Fibroblast of skin of abdomen (primary cell): ENCODE data around the gene PCDHGA3. TPM values are rescaled to one million over a fixed set of nuclear protein-coding genes. Genes with fewer than 3 reads are reported as not detected.
"Not testable (repeated sequence)": the region's sequence is repeated elsewhere in the genome, so short reads cannot be mapped to it uniquely, and the experiment has no call there.

Experiments
- DNase-seq: peaks from one replicate; pipeline ENCODE4 v3.0.0-alpha.2; 2013
- polyA plus RNA-seq, 2 experiments: library from polyadenylated mRNA; unstranded; fragments of 120-200 nt; gene quantifications; one replicate each; pipeline ENCODE4 v1.2.1, GENCODE V29; 2013; ENCODE audit not compliant: insufficient read length in 2 of 2

The PCDHGA3 gene
- polyA plus RNA-seq (2013, experiment 1 of 2; ENCODE audit: insufficient read length): 2.1 TPM
- 1.8 TPM for polyA plus RNA-seq (2013, experiment 2 of 2; ENCODE audit: insufficient read length)

DNA sequence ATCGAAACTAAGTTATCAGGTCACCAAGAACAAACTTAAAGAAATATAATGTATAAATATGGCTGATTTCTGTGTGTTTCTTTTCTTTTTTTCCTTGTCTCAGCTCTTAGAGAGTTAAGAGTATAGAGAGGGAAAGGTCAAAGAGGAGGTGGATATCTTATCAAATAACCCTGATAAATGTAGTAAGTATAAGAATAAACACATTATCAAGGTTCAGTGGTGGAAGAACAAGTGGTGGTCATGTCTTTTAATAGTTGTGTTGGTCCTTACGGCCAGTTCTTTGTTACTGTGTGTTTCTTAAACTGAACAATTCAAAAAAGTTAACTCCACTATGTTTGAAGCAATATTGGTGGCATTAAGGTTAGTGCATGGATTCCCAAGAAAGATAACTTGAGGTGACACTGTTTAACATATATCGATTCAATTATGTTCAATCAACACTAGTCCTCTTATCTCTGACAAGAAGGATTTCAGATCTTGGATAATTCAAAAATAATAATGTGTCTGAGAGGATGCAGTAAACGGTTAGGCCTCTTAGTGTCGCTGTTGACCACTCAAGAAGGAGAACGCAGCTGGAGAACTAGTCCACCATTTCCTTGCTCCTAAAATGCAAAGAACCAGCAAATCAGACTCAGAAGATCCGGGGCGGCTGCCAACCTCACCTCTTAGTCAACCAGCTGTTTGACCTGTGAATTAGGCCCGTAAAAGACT lies at the start of gene PCDHGA3:
Gene PCDHGA3, plus strand, starts transcription at position 588 of the 711 bp plus-strand sequence. CDS start 205 bp downstream, outside the sequence.
- peak; percentile 50 for DNase-seq

DNA sequence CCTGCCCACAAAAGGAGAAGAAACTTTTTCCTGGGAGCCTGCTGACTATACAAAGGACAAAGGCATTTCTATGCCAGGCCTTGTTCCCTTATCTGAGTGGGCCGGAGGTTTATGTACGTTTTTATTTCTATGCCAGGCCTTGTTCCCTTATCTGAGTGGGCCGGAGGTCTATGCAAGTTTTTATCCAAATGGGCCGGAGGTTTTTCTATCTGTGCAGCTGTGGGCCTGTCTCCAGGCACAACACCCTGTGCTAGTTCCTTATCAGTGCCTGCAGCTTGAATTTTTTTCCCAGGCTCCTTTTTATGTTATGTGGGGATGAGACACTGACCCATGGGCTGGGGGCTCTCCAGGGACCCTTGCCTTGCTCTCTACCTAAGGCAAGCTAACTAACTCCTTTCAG lies 45.3 kb upstream of the PCDHGA3 start:
- no peak for DNase-seq

DNA sequence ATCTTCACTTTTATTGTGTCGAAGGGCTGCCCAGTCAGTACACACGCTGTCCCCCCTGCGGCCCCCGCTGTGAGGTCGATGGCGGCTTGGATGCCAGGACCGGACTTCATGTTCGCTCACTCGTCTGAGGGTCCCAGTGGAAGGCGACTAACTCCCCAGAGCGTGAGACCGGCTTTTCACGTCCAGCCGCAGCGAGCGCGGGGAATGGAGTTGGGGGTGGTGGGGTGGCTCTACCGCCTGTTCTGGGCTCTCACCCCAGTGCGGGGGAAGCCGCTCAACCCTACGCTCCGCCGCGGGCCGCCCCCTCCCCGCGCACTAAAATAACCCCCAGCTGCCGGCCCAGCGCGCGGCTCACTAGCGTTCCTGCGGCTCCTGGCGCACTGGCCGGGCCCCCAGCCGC lies 39.9 kb upstream of the PCDHGA3 start, which contains the start of gene SLC25A2:
Gene SLC25A2, minus strand, starts transcription at position 294 of the 400 bp plus-strand sequence. Its CDS starts 184 bp downstream, at position 110.
- no peak for DNase-seq

DNA sequence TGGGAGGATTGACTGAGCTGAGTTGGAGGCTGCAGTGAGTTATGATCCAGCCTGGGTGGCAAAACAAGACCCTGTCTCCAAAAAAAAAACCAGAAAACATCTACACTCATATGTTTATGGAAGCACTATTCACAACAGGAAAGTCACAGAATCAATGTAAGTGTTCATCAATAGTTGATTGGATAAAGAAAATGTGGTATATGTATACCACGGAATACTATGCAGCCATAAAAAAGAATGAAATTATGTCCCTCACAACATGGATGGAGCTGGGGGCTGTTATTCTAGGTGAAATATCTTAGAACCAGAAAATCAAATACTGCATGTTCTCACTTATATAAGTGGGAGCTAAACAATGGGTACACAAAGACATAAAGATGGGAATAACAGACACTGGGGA lies 37.0 kb upstream of the PCDHGA3 start:
- DNase-seq: no peak

DNA sequence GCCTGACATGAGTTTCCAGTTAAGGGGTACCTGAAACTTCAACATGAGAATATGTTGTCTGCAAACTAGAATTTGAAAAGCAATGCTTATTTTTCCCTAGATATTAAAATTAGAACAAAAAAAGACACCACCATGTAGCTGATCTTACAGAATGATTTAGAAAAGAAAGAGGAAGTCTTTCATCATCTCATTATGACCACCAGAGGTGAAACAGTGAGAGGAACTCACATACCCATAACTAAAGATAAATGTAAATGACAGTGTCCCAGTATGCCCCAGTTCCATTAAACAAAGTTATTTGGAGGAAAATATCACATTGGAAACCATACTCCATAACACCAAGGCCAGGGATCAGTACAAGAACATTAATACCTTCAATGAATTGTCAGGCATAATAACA lies 29.9 kb upstream of the PCDHGA3 start:
- DNase-seq: no peak

DNA sequence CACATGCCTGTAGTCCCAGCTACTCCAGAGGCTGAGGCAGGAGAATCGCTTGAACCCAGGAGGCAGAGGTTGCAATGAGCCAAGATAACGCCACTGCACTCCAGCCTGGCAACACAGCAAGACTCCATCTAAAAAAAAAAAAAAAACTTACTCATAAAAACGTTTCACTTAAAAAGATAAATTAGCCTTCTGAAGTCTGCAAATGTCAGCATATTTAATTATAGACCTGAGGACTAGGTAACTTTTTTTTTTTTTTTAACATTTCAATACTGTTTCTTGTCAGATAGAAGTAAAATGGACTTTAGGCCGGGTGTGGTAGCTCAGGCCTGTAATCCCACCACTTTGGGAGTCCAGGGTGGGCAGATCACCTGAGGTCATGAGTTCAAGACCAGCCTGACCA lies 26.7 kb upstream of the PCDHGA3 start:
- not testable (repeated sequence) for DNase-seq

DNA sequence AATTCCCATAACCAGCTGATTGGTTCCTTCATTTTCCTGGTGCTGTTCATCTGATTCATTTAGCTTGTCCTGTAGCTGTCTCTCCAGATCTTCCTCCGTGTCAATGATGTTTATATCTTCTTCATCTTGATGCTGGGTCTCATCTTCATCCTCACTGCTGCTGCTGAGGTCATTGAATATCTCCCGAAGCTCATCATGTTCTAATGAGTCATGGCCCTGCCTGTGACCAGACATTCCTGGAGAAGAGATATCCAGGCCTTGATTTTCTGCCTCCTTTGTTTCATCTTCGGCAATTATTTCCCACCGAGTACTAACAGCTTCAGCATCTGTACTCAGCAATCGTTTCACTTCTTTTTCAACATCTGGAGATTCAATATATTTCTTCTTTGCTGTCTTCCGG lies 24.4 kb upstream of the PCDHGA3 start:
- no peak for DNase-seq

DNA sequence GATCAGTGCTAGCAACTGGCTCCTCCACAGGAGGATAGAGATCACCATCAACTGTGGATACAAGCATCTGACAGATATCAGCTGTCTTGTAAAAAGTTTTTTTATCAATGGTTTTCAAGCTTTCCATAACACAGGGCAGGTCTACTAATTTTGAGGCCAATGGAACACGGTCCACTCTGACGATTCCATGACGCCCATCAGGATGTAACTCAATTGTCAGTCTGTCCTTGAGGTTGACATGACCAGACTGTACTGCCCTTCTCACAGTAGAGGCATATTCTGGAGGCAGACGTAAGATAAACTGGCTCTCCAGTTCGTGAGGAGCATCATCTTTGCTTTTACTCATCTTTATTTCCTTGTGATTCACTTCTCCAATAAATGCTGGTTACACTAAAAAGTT lies 23.9 kb upstream of the PCDHGA3 start:
- no peak for DNase-seq

DNA sequence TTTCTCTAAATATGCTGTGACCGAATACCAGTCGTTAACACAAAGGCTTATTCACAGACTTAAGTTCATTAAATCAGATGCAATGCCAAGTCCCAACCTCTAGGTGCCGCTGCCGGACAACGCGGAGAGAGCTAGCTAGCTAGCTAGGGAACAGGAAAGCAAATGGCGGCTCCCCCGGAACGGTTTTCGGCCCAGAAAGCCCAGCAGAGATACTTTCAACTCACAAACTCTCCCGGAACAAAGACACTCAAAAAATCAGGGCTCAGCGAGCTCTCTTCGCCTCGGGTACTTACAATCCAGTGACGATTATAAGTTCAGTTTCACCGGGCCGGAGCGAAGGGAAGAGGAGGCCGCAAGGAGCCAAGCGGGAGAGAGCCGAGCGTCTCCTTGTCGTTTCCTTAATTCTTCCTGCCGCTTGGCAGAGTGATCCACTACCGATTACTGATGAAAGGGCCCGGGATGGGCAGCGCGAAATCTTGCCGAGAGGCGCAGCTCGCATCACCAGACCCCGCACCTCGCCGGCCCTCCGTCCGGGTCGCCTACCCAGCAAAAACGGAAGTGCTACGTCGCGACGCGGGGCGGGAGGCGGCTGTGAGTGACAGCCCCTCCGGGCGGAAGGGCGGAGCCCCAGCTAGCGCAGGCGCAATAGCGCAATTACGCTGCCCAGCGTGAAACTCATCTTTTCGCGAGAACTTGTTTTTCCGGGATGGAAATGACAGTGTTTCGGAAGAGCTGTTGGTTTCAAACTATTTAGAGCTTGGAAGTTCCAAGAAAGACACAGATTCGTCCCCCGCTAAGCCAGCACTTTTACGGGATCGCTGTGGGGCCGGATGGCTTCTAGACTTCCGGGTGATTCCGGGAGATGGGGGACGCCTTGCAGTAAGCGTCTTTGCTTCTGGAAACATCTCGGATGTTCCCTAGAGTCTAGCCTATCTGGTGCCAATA lies 23.1 kb upstream of the PCDHGA3 start, which contains the start of gene TAF7:
Gene TAF7, minus strand, starts transcription at position 560 of the 945 bp plus-strand sequence. CDS start 740 bp downstream, outside the sequence.
- DNase-seq: peak; percentile 93

DNA sequence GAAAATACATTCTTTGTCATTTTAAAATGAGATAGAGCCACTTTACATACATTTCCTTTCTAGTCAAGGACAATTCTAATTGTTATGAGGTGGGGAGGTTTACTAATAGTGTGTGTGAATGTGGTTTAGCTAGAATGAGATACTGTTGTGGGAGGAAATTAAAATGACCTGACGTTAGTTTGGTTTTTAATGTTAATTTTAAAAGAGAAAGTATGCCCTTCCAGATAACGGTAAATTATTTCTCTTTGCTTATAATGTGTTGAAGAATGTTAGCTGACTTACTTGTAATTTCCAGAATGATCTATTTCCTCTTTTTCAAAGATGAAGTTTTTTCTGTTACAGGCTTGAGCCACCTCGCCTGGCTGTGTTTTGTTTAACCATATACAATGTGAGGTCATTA lies 21.4 kb upstream of the PCDHGA3 start:
- DNase-seq: no peak

DNA sequence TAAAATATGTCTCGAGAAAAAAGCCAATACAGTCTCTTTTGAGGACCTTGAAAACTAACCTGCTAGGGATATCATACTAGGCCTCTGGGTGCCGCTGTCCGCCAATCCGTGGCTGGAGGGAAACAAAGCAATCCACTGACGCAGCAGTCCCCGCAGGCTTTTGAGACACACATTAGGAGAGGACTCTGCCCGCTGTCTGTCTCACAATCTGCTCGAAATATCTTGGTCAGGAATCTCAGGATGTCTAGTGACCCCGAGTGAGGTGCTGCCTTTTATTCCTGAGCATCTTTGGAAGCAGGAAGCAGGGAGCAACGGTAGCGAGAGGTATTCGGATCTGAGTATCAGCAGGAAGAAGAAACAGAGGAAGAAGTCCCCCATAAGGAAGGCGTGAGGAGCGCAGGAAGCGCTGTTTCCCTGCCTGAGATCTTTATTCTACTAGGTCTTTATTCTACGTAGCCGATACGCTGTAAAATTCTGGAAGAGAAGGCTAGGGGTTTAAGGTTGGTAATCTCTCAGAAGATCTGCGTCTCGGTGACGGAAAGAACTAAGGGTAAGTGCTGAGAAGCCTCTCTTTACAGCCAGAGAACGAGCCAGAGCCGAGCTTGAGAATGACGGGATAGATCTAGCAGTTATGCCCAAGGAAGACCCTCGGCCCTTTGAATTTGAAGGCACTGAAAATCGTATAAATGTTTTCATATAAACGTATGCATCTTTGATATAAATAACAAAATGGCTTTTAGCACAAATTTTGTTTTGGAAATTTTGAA lies 17.4 kb upstream of the PCDHGA3 start:
- DNase-seq: peak; percentile 73

DNA sequence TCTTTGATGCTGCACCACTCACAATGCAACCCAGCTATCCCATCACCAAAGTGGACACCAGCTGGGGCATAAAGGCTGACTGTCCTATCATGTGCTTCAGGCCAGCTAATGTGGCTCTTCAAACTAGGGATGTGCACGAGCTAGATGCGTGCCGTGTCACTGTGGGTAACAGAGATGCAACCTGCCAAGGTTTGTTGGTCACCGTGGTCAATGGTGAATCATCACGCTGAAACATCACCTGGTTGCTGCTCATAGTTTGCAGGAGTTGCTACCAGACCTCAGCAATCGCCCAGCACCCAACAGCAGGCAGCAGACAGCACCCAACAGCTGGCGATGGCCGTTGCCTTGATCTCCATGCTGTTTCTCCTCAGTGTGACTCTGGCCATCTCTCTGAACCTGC lies 15.4 kb upstream of the PCDHGA3 start:
- no peak for DNase-seq

DNA sequence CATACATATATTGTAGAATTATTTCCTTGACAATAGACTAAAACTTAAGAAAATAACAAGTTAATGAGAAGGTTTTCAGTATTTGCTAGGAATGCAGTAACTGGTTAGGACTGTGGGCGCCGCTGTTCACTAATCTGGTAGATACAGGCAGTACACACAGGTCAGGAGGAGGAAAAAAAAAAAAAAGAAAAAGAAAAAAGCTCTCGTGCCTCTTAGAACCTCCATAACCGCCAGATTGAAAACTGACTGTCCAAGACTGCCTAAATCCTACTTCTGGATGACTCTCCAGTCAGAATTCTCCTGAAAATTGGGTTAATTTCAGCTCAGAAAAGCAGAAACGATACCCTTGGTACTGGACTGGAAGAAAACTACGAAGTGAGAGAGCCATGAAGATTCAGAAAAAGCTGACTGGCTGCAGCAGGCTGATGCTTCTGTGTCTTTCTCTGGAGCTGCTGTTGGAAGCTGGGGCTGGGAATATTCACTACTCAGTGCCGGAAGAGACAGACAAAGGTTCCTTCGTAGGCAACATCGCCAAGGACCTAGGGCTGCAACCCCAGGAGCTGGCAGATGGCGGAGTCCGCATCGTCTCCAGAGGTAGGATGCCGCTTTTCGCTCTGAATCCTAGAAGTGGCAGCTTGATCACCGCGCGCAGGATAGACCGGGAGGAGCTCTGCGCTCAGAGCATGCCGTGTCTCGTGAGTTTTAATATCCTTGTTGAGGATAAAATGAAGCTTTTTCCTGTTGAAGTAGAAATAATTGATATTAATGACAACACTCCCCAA lies 13.1 kb upstream of the PCDHGA3 start, which contains the start of gene PCDHGA1:
Gene PCDHGA1, plus strand, starts transcription at position 216 of the 782 bp plus-strand sequence.
- DNase-seq: peak; percentile 31

DNA sequence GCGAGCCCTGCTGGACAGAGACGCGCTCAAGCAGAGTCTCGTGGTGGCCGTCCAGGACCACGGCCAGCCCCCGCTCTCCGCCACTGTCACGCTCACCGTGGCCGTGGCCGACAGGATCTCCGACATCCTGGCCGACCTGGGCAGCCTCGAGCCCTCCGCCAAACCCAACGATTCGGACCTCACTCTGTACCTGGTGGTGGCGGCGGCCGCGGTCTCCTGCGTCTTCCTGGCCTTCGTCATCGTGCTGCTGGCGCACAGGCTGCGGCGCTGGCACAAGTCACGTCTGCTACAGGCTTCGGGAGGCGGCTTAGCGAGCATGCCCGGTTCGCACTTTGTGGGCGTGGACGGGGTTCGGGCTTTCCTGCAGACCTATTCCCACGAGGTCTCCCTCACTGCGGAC lies 11.1 kb upstream of the PCDHGA3 start:
- DNase-seq: not testable (repeated sequence)

DNA sequence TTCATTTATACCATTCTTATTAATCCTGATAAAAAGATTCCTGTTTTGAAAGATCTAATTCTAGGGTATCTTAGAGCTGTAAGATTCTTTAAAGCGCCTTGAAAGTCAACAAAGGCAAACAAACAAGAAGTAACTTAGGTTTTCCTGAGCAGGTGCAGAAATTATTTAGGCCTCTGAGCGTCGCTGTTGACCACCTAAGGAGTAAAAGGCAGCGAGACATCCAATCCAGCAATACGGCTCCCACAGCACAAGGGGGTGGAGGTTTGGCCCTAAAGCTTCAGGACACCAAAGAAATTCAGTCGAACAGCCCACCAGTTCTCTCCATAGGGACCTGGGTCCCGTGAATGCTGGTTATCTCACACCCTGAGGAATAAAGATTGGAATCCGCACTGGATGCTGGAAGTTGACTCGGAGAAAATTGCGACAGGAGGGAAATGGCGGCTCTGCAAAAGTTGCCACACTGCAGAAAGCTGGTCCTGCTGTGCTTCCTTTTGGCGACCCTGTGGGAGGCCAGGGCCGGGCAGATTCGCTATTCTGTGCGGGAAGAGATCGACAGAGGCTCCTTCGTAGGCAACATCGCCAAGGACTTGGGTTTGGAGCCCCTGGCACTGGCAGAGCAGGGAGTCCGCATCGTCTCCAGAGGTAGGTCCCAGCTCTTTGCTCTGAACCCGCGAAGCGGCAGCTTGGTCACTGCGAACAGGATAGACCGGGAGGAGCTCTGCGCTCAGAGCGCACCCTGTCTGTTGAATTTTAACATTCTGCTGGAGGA lies 4.9 kb upstream of the PCDHGA3 start, which contains the start of gene PCDHGA2:
Gene PCDHGA2, plus strand, starts transcription at position 223 of the 769 bp plus-strand sequence.
- peak; percentile 50 for DNase-seq

DNA sequence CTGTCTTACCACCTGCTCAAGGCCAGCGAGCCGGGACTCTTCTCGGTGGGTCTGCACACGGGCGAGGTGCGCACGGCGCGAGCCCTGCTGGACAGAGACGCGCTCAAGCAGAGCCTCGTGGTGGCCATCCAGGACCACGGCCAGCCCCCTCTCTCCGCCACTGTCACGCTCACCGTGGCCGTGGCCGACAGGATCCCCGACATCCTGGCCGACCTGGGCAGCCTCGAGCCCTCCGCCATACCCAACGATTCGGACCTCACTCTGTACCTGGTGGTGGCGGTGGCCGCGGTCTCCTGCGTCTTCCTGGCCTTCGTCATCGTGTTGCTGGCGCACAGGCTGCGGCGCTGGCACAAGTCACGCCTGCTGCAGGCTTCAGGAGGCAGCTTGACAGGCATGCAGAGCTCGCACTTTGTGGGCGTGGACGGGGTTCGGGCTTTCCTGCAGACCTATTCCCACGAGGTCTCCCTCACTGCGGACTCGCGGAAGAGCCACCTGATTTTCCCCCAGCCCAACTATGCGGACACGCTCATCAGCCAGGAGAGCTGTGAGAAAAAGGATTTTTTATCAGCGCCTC lies 2.8 kb upstream of the PCDHGA3 start:
- DNase-seq: not testable (repeated sequence)

DNA sequence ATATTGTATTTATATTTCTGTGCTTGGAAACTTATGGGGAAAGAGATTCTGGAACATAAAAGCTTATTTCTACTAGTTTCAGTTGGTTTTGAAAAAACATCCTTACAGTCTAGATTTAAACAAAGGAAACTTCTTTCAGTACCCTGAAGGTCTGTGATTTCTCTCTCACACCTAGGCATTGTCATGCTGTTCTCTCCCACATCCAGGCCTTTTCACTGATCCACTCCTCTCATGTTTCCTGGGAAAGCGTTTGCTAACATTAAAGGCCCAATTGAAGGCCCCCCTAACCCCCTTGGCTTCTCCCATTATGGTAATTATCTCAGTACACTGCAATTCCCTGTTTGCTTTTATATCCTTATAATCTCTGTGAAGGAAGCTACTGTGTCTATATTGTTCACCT lies 856 bp upstream of the PCDHGA3 start:
- DNase-seq: no peak

DNA sequence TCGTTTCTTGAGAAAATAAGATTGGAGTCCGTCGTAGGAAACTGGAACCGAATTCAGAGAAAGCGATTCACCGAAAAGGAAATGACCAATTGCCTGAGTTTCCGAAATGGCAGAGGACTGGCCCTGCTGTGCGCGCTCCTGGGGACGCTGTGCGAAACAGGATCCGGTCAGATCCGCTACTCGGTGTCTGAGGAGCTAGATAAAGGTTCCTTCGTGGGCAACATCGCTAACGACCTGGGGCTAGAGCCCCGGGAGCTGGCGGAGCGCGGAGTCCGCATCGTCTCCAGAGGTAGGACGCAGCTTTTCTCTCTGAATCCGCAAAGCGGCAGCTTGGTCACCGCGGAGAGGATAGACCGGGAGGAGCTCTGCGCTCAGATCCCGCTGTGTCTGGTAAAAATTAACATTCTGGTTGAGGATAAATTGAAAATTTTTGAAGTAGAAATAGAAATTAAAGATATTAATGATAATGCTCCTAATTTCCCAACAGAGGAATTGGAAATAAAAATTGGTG lies 379 bp downstream of the PCDHGA3 start:
- DNase-seq: no peak

DNA sequence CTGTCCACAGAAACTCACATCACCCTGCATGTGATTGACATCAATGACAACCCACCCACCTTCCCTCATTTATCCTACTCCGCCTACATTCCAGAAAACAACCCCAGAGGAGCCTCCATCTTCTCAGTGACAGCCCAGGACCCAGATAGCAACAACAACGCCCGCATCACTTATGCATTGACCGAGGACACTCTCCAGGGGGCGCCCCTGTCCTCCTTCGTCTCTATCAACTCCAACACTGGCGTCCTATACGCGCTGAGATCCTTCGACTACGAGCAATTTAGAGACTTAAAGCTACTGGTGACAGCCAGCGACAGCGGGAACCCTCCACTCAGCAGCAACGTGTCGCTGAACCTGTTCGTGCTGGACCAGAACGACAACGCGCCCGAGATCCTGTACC lies 1.7 kb downstream of the PCDHGA3 start:
- DNase-seq: no peak

DNA sequence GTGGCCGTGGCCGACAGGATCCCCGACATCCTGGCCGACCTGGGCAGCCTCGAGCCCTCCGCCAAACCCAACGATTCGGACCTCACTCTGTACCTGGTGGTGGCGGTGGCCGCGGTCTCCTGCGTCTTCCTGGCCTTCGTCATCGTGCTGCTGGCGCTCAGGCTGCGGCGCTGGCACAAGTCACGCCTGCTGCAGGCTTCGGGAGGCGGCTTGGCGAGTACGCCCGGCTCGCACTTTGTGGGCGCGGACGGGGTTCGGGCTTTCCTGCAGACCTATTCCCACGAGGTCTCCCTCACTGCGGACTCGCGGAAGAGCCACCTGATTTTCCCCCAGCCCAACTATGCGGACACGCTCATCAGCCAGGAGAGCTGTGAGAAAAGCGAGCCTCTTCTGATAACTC lies 2.4 kb downstream of the PCDHGA3 start:
- DNase-seq: not testable (repeated sequence)
